HG03060 (cell line): ENCODE data around the gene NSG2.

Experiments used
- ATAC-seq: cut with Tn5 transposase; IDR thresholded peaks from one replicate; pipeline ENCODE4 v1.9.1; 2021; ENCODE audit warnings: low read depth, moderate number of reproducible peaks; ENCODE audit not compliant: unreplicated experiment

Gene NSG2

DNA sequence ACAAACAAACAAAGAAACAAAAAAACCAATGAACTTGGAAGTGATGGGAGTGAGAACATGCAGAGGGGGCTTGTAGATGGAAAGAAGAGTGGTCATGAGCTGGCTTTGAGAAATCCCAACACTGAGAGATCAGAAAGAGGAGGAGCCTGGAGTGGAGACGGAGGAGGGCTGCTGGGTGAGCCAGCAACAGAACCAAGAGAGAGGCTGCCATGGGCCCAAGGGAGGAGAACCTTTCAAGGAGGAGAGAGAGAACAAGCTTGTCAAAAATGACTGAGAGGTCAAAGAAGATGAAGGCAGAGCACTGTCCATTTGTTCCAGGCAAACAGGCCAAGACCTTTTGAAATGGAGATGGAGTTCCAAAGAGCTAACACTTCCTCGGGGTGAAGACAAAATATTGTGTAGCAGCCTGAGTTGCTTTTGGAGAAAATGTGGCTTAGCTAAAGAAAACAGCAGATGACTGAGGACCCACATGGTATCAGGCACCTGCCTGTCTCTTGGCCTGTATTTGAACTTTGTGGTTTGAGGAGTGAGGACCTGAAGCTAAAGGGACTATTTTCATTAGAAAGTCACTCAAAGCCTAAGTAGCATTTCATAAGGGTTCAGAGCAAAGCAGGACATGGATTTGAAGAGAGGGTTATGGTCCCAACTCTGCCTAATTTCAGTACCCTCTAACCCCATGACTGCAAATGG is 13.1 kb downstream of the NSG2 start:
- ATAC-seq = no peak

DNA sequence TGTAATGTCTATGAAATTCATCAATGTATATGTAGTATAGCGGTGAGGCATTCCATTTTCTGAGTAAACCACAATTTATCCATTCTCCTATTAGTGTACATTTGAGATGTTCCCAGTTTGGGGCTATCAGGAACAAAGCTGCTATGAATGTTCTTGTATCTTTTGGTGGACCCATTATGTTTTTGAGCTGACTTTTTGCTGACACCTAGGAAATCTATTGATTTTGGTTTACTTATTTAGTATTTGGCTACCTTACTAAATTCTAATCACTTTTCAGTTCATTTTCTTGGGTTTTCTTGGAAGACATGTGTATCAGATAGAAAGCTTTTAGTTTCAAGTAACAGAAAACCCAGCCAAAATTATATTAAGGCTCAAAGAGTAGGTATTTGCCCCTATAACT is 13.7 kb downstream of the NSG2 start:
- ATAC-seq = no peak

DNA sequence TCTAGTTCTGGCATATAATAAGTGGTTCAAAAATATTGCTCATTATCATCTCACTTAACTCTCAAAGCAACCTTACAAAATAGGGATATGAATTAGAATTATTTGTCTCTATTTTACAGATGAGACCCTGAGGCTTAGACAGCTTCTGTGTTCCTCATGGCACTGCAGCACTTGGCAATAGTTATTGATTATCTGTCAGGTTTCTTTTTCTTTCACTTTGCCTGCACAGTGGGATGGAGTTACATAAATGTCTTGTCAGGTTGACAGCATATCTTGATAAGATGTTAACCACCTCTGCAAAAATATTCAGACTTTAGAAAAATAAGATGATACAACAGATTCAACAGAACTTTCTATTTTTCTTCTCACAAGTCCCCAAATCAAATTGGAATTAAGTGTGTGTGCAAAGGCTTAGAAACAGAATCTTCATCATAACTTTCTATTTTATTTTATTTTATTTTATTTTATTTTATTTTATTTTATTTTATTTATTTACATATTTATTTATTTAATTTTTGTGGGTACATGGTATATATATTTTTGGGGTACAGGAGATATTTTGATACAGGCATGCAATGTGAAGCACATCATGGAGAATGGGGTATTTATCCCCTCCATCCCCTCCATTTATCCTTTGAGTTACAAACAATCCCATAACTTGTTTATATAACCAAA is 17.7 kb downstream of the NSG2 start:
- no peak for ATAC-seq

DNA sequence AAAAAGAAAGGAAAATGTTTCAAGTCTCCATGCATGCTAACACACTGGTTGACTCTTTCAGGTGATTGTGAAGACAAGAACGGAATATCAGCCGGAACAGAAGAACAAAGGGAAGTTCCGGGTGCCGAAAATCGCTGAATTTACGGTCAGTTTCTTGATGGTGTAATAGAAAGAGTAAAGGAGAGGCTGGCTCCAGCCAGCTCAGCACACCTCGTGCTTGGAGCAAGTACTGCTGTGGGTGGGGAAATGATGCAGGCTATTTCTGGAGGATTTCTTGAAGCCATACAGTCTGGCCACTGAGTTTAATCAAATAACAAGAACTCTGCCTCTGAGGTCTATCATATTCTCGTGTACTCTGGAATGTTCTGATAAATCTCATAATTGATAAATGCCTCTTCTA is 18.7 kb downstream of the NSG2 start:
- no peak for ATAC-seq

GRCh38 chr5:174065528-174066197 is 20.2 kb downstream of the NSG2 start:
- no peak for ATAC-seq

GRCh38 chr5:174067499-174067898 is 22.0 kb downstream of the NSG2 start:
- ATAC-seq = no peak

DNA sequence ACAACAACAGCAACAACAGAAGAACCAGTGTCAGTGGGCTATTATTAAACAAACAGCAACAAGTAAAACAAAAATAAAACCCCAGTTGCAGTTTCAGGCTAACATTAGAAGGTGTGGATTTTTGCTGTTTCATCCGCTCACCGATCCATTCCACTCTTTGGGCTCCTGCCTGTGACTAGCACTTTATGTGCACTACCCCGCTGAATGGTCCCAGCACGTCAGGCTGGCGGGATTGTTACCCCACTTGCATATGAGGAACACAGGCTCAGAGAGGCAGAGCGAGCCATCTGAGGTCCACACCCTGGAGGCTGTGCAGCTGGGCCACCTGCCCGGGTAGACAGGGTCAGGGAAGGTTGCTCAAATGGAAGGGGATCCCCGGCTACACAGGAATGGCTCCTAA is 26.0 kb downstream of the NSG2 start:
- no peak for ATAC-seq

- ATAC-seq = no peak
Observed at GRCh38 chr5:174073122-174073660, 27.7 kb downstream of the NSG2 start.

GRCh38 chr5:174074369-174074768 is 28.9 kb downstream of the NSG2 start:
- ATAC-seq = no peak

DNA sequence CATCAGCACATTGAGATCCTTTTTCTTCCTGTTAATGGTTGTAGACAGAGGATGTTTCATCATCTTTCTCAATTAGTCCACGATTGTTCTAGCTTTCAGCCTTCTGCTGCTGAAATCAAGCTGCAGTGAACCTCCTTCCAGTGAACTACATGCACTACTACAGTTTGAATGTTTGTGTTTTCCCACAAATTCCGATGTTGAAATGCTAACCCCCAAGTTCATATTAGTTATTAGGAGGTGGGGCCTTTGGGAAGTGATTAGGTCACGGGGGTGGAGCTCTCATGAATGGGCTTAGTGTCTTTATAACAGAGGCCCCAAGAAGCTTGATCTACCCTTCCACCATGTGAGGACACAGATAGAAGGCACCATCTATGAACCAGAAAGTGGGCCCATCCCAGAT is 32.9 kb downstream of the NSG2 start:
- ATAC-seq = no peak

GRCh38 chr5:174082286-174082685 is 36.8 kb downstream of the NSG2 start:
- no peak for ATAC-seq

- no peak for ATAC-seq
Observed at GRCh38 chr5:174083056-174083827, 37.7 kb downstream of the NSG2 start.

GRCh38 chr5:174084691-174085154 is 39.2 kb downstream of the NSG2 start:
- no peak for ATAC-seq

DNA sequence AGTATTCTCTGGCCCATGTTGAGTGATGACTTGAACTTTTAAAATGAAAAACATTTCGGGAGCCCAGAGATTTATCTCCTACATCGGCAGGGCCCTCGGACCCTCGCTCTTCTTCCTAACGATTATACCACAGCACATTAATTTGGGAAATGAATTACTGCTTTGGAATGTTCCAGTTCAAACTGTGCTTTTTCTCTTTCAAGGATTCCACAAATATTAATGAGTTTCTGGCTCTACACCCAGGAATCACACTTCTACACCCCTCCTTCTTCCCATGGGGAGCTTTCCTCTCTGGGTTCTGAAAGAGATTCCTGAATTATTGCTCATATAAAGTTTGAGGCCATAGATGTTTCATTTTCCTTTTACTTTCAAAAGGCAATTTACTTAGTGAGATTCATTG is 41.2 kb downstream of the NSG2 start:
- no peak for ATAC-seq

DNA sequence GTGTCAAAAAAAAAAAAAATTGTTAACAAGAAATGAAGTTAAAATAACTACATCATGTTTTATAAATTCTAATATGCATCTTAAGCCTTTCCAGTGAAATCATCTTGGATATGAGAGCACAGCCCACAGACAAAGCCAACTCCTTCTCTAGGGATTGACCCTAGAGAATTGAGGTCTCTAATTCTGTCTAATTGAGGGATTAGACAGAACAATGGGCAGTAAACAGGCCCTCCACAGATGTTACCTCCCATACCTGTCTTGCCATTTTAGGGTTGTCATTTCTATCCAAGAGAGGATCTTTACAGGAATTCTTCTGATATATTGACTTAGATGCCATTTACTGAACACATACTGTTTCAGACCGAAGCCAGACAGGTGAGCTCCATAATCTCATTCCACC is 42.3 kb downstream of the NSG2 start:
- no peak for ATAC-seq

- ATAC-seq = no peak
Observed at GRCh38 chr5:174090129-174090528, 44.6 kb downstream of the NSG2 start.

- ATAC-seq = no peak
Observed at GRCh38 chr5:174093123-174093522, 47.6 kb downstream of the NSG2 start.

GRCh38 chr5:174094857-174095606 is 49.5 kb downstream of the NSG2 start:
- no peak for ATAC-seq

- ATAC-seq = no peak
Observed at GRCh38 chr5:174096619-174097018, 51.1 kb downstream of the NSG2 start.
